ENCODE data around the gene HEPACAM.

The HEPACAM gene

DNA sequence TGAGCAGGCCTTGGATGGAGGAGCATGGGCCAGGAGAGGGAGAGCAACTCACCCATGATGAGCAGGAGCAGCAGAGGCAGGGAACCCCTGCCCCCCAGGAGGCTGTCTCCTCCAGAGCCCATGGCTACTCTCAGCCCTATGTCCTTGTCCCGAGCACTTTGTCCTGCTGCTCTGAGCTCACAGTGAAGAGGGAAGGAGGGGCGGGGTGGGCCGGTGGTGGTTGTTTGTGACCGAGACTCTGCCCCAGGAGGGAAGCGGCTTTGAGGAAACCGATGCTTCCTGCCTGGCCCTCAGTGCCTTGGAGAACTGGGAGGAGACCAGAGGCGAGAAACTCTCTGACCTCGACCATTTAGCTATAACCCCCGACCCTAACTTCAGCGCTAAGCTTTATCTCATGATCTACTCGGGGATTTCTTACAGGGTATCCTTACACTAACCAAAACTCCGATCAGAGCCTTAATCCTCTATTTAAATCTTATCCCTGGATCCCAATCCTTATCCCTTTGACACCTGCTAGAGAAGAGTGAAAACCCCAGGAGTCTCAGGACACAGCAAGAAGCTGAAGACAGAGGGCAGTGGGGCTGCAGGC lies 38.1 kb downstream of the HEPACAM start, which contains the start of gene ROBO4:
Gene ROBO4 (minus strand): TSS at position 192 of the 589 bp plus-strand sequence. CDS start 70 bp downstream, at position 122.
- Histone ChIP-seq H3K9ac (ENCODE audit: low read depth, low read length) (no peak within 1 kb of the TSS), H3K27ac (ENCODE audit: low read length) (no peak within 1 kb of the TSS), H3K9me3 (ENCODE audit: insufficient read depth, low read length, severe bottlenecking) (no peaks in the 10 kb centered on the region), H3K4me3 (ENCODE audit: low read depth in 1 of 2, low read length in 2 of 2) (no peak within 1 kb of the TSS), H3K4me2 (ENCODE audit: insufficient read depth, low read length) (no peak within 1 kb of the TSS), H3K27me3 (ENCODE audit: insufficient read depth, low read length, poor library complexity) (peaks cover 34% of the 10 kb centered on the region), H3K79me2 (ENCODE audit: insufficient read depth, low read length) (no peaks in the 10 kb centered on the region), H3K36me3 (ENCODE audit: insufficient read depth, low read length) (no peaks in the 10 kb centered on the region), H3K4me1 (ENCODE audit: insufficient read depth, low read length) (no peaks in the 10 kb centered on the region), H2AFZ (ENCODE audit: low read depth, low read length) (no peak within 1 kb of the TSS), H4K20me1 (ENCODE audit: insufficient read depth, low read length) (no peaks in the 10 kb centered on the region)
- ATAC-seq (ENCODE audit: insufficient read depth, low read depth) (no peak), DNase-seq (no peak)
- TF ChIP-seq, protein P1, sequence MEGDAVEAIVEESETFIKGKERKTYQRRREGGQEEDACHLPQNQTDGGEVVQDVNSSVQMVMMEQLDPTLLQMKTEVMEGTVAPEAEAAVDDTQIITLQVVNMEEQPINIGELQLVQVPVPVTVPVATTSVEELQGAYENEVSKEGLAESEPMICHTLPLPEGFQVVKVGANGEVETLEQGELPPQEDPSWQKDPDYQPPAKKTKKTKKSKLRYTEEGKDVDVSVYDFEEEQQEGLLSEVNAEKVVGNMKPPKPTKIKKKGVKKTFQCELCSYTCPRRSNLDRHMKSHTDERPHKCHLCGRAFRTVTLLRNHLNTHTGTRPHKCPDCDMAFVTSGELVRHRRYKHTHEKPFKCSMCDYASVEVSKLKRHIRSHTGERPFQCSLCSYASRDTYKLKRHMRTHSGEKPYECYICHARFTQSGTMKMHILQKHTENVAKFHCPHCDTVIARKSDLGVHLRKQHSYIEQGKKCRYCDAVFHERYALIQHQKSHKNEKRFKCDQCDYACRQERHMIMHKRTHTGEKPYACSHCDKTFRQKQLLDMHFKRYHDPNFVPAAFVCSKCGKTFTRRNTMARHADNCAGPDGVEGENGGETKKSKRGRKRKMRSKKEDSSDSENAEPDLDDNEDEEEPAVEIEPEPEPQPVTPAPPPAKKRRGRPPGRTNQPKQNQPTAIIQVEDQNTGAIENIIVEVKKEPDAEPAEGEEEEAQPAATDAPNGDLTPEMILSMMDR (IDR thresholded peaks at IDR 0.05; ENCODE audit: borderline replicate concordance, extremely low read depth, low read length, poor library complexity, severe bottlenecking) = no peak
- TF ChIP-seq EZH2 (IDR thresholded peaks at IDR 0.05; ENCODE audit: borderline replicate concordance, low read depth, low read length, severe bottlenecking) = no peak

DNA sequence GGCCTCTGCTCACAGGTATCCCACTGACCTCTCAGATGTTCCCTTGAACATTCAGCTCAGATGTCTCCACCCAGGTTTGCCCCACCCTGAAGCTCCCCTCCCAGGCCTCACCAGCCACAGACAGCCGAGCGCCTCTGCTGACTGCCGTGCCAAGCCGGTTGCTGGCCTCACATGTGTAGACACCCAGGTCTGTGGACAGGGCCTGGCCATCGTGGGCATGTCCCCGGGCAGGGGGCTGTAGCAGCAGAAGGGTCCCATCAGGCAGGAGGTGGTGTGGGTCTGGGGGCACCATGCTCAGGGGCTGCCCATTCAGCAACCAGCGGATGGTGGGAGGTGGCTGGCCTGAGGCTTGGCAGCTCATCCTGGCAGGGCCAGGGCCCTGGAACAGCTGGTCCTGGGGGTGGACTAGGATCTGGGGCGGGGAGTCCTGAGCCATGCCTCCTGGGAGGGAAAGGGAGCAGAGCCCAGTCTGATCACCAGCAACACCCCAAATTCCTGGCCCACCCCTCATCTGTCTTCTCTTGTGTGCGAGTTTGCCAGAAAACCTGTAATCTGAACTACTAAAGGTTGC lies 38.9 kb downstream of the HEPACAM start:
- H3K27ac ChIP-seq (ENCODE audit: low read length) = no peak overlapping the region
- TF ChIP-seq, protein P1 (IDR thresholded peaks at IDR 0.05; ENCODE audit: borderline replicate concordance, extremely low read depth, low read length, poor library complexity, severe bottlenecking) = no peak
- no peak for TF ChIP-seq EZH2 (IDR thresholded peaks at IDR 0.05; ENCODE audit: borderline replicate concordance, low read depth, low read length, severe bottlenecking)
- H3K4me1 ChIP-seq (ENCODE audit: insufficient read depth, low read length) = no peaks in the 10 kb centered on the region

DNA sequence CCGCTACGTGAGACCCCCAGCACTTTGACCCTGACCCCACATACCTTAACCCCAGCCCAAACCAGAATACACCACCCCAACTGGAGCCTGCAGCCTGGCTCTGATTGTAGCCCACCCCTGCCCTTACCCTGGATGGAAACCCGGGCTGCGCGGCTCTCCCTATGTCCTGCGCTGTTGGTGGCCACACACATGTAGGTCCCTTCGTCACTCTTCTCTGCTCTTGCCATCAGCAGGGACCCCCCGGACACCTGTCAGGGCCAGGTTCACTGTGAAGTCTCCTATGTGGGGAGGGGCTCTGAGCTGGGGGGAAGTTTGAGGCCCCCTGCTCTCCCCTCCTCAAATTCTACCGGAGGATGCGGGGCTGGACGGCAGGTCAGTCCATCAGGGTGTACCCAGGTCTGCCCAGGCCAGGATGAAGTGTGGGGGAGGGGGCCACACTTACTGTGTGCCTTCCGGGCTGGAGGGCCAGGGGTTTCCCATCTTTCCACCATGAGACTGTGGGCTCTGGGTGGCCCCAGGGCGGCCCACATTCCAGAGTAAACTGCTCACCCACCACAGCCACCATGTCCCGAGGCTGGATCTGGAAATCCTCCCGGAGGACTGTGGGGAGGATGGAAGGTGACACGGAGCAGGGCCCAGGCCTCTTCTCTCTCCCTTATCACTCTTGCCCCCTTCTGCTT lies 39.6 kb downstream of the HEPACAM start:
- Histone ChIP-seq H3K27me3 (ENCODE audit: insufficient read depth, low read length, poor library complexity) (peaks cover 23% of the 10 kb centered on the region), H3K4me2 (ENCODE audit: insufficient read depth, low read length) (no peak overlapping the region), H3K4me3 (ENCODE audit: low read depth in 1 of 2, low read length in 2 of 2) (no peak overlapping the region), H2AFZ (ENCODE audit: low read depth, low read length) (no peak overlapping the region), H4K20me1 (ENCODE audit: insufficient read depth, low read length) (no peaks in the 10 kb centered on the region), H3K79me2 (ENCODE audit: insufficient read depth, low read length) (no peaks in the 10 kb centered on the region), H3K9ac (ENCODE audit: low read depth, low read length) (no peak overlapping the region), H3K27ac (ENCODE audit: low read length) (no peak overlapping the region), H3K4me1 (ENCODE audit: insufficient read depth, low read length) (no peaks in the 10 kb centered on the region), H3K36me3 (ENCODE audit: insufficient read depth, low read length) (no peaks in the 10 kb centered on the region), H3K9me3 (ENCODE audit: insufficient read depth, low read length, severe bottlenecking) (no peaks in the 10 kb centered on the region)
- TF ChIP-seq, protein P1 (IDR thresholded peaks at IDR 0.05; ENCODE audit: borderline replicate concordance, extremely low read depth, low read length, poor library complexity, severe bottlenecking) = no peak
- no peak for TF ChIP-seq EZH2 (IDR thresholded peaks at IDR 0.05; ENCODE audit: borderline replicate concordance, low read depth, low read length, severe bottlenecking)
- ATAC-seq (ENCODE audit: insufficient read depth, low read depth) (no peak), DNase-seq (no peak)

More for the DNA sequence above, 38.9 kb downstream of the HEPACAM start:
- no peak for DNase-seq
- Histone ChIP-seq H3K4me2 (ENCODE audit: insufficient read depth, low read length) (no peak overlapping the region), H4K20me1 (ENCODE audit: insufficient read depth, low read length) (no peaks in the 10 kb centered on the region), H2AFZ (ENCODE audit: low read depth, low read length) (no peak overlapping the region), H3K36me3 (ENCODE audit: insufficient read depth, low read length) (no peaks in the 10 kb centered on the region), H3K4me3 (ENCODE audit: low read depth in 1 of 2, low read length in 2 of 2) (no peak overlapping the region), H3K9ac (ENCODE audit: low read depth, low read length) (no peak overlapping the region), H3K79me2 (ENCODE audit: insufficient read depth, low read length) (no peaks in the 10 kb centered on the region), H3K27me3 (ENCODE audit: insufficient read depth, low read length, poor library complexity) (peaks cover 30% of the 10 kb centered on the region), H3K9me3 (ENCODE audit: insufficient read depth, low read length, severe bottlenecking) (no peaks in the 10 kb centered on the region)
- ATAC-seq (ENCODE audit: insufficient read depth, low read depth) = no peak

Measured in DND-41 (cell line).